DMS114 treated with DMSO at 0.1 percent for 48 hours (cell line): Measurements from ENCODE around the gene ASPSCR1.
"Not testable (repeated sequence)": the region's sequence is repeated elsewhere in the genome, so short reads cannot be mapped to it uniquely, and the experiment has no call there.

Source experiments
- DNase-seq: peaks from one replicate; lab custom pipeline; 2025; ENCODE audit not compliant: unreplicated experiment; lab: John Stamatoyannopoulos, UW

The ASPSCR1 gene

GRCh38 chr17:81940538-81941483 lies 36.6 kb upstream of the ASPSCR1 start:
- no peak for DNase-seq

GRCh38 chr17:81941484-81942166 lies 35.8 kb upstream of the ASPSCR1 start:
- DNase-seq: no peak

GRCh38 chr17:81942167-81942553 lies 35.3 kb upstream of the ASPSCR1 start:
- DNase-seq: no peak

GRCh38 chr17:81944858-81945257 lies 32.6 kb upstream of the ASPSCR1 start:
- no peak for DNase-seq

- DNase-seq: no peak
These were observed 30.2 kb upstream of the ASPSCR1 start, which contains the start of gene MYADML2 for GRCh38 chr17:81947189-81947588. TSS of gene MYADML2 (minus strand) at chr17:81947233. CDS start at chr17:81941741, 5,492 bp downstream.

GRCh38 chr17:81948635-81949378 lies 28.6 kb upstream of the ASPSCR1 start:
- DNase-seq: no peak

GRCh38 chr17:81950501-81950900 lies 26.9 kb upstream of the ASPSCR1 start:
- DNase-seq: no peak

- no peak for DNase-seq
These were observed 25.4 kb upstream of the ASPSCR1 start for GRCh38 chr17:81951785-81952684.

- DNase-seq: no peak
These were observed 24.6 kb upstream of the ASPSCR1 start for GRCh38 chr17:81952792-81953228.

GRCh38 chr17:81953443-81953842 lies 24.0 kb upstream of the ASPSCR1 start:
- DNase-seq: not testable (repeated sequence)

GRCh38 chr17:81954131-81955057 lies 23.0 kb upstream of the ASPSCR1 start:
- DNase-seq: no peak

GRCh38 chr17:81955058-81955681 lies 22.3 kb upstream of the ASPSCR1 start:
- DNase-seq: no peak

- no peak for DNase-seq
These were observed 21.5 kb upstream of the ASPSCR1 start for GRCh38 chr17:81955756-81956544.

- DNase-seq: no peak
These were observed 20.5 kb upstream of the ASPSCR1 start for GRCh38 chr17:81956607-81957589.

GRCh38 chr17:81957691-81958432 lies 19.6 kb upstream of the ASPSCR1 start:
- no peak for DNase-seq
